OCI-LY3 (cell line): ENCODE results near the gene TSPYL1.

Experiments
- H2AFZ ChIP-seq: fragments of 200-600, 300-600 bp; shearing (Covaris generic); 2 replicates; pipeline ENCODE4 v1.6.0; 2014; ENCODE audit warnings: antibody characterized with exemption, low read depth, low read length
- H3K27ac ChIP-seq: fragments of 200-600, 300-600 bp; sonication (generic); 2 replicates; pipeline ENCODE4 v1.5.1; 2014; ENCODE audit warnings: mild to moderate bottlenecking, low read length, moderate library complexity, mixed read lengths
- H3K27me3 ChIP-seq: fragments of 200-600, 300-600 bp; sonication (generic); 2 replicates; pipeline ENCODE4 v1.6.1; 2014; ENCODE audit warnings: low read depth, low read length, mixed read lengths
- H3K36me3 ChIP-seq: fragments of 200-600, 300-600 bp; sonication (generic); replicated peaks from 2 replicates; pipeline ENCODE3; 2014; ENCODE audit warnings: low read depth, low read length, mixed read lengths
- H3K4me1 ChIP-seq: fragments of 300-600, 200-600 bp; sonication (generic); 2 replicates; pipeline ENCODE4 v1.6.1; 2014; ENCODE audit warnings: low read length, mixed read lengths
- H3K4me2 ChIP-seq: fragments of 200-600, 300-600 bp; sonication (generic); 2 replicates; pipeline ENCODE4 v1.6.1; 2014; ENCODE audit warnings: low read length, mixed read lengths
- H3K4me3 ChIP-seq: fragments of 300-600, 200-600 bp; sonication (generic); 2 replicates; pipeline ENCODE4 v1.5.1; 2014; ENCODE audit warnings: antibody characterized with exemption, mild to moderate bottlenecking, low read length, moderate library complexity
- H3K79me2 ChIP-seq: fragments of 300-600, 200-600 bp; shearing (Covaris generic); 2 replicates; pipeline ENCODE4 v1.6.1; 2014; ENCODE audit warnings: mild to moderate bottlenecking, low read length, mixed read lengths
- H3K9ac ChIP-seq: fragments of 300-600, 200-600 bp; shearing (Covaris generic); 2 replicates; pipeline ENCODE4 v1.6.0; 2014; ENCODE audit warnings: mild to moderate bottlenecking, low read length, moderate library complexity
- H3K9me3 ChIP-seq: fragments of 200-600, 300-600 bp; shearing (Covaris generic); 2 replicates; pipeline ENCODE4 v1.6.1; 2014; ENCODE audit warnings: low read length, mixed read lengths; ENCODE audit not compliant: insufficient read depth
- H4K20me1 ChIP-seq: fragments of 200-600, 300-600 bp; sonication (generic); 2 replicates; pipeline ENCODE4 v1.6.1; 2016; ENCODE audit warnings: low read length, mixed read lengths; ENCODE audit not compliant: insufficient read depth
- EZH2phosphoT487 ChIP-seq: fragments of 200-600 bp; shearing (Covaris generic); IDR thresholded peaks from 2 replicates; pipeline ENCODE4 v1.6.1; 2018; ENCODE audit warnings: antibody characterized with exemption, mixed run types, low read depth
- TF ChIP-seq, protein P1 (sequence below): fragments of 200-600, 300-600 bp; sonication (generic); IDR thresholded peaks from 2 replicates; pipeline ENCODE4 v1.5.1; 2014; ENCODE audit warnings: antibody characterized with exemption, low read length, low read depth

The TSPYL1 gene

DNA sequence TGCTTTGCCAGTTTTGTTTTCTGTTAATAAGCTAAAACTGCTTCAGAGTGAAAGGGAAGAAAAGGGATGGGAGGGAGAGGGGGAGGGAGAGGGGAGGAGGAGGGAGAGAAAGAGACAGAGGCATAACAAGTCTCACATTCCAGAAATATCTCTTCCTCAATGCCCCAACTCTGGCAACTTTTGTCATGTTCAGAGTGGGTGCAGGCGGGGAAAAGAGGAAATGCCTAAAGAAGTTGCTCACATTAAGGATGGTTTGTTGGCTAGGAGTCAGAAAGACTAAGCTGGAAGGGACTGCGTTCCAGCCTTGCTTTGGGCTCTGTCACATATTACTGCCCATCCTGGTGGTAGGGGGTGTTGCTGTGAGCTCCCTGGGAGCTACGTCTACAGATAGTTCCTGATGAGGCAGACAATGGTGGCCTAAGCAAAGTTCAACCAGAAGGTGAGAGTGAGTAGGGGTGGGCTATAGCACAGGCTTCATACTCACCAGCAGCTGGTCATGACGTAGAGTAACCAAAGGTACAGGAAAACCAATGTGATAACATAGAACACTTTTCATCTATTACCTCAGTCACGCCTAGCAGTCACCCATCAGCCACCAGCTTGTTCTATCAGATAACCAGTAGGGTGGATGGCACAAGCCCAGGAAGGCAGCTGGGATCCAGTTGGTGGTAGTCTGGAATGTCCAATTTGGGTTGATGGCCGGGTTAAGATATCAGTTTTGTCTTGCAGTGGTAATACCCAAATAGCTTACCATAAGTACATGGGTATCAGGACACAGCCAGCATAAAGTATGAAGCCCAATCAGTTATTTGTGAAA, 28.0 kb downstream of the TSPYL1 start:
- Histone ChIP-seq H3K4me2 (no peak overlapping the region), H4K20me1 (no peaks in the 10 kb centered on the region), H3K4me3 (no peak overlapping the region), H3K4me1 (peaks cover 36% of the 10 kb centered on the region), H3K9ac (no peak overlapping the region), H3K79me2 (peaks cover 37% of the 10 kb centered on the region), H2AFZ (no peak overlapping the region), H3K27ac (no peak overlapping the region), H3K9me3 (no peaks in the 10 kb centered on the region), H3K27me3 (no peaks in the 10 kb centered on the region), H3K36me3 (peaks cover 10% of the 10 kb centered on the region)
- no peak for TF ChIP-seq EZH2phosphoT487
- TF ChIP-seq, protein P1, sequence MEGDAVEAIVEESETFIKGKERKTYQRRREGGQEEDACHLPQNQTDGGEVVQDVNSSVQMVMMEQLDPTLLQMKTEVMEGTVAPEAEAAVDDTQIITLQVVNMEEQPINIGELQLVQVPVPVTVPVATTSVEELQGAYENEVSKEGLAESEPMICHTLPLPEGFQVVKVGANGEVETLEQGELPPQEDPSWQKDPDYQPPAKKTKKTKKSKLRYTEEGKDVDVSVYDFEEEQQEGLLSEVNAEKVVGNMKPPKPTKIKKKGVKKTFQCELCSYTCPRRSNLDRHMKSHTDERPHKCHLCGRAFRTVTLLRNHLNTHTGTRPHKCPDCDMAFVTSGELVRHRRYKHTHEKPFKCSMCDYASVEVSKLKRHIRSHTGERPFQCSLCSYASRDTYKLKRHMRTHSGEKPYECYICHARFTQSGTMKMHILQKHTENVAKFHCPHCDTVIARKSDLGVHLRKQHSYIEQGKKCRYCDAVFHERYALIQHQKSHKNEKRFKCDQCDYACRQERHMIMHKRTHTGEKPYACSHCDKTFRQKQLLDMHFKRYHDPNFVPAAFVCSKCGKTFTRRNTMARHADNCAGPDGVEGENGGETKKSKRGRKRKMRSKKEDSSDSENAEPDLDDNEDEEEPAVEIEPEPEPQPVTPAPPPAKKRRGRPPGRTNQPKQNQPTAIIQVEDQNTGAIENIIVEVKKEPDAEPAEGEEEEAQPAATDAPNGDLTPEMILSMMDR = no peak

DNA sequence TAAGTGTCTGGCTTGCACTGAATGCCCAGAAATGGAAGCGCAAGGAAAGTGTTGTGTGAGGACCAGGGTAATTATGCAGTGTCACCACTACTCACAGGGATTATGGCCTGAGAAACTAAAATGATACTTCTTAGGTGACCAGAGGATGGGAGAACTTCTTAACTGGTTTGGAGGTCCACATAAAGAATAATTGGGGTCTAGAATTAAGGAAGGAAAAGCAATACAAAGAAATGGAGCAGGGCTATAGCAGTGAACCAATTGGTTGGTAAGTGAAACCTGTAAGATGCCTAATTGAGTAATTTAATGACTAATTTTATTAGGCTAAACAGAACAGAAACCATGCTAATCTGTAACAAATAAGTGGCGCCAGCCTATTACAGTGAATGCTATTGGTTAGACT, 31.2 kb downstream of the TSPYL1 start:
- Histone ChIP-seq H3K27ac (peak overlapping the region; percentile 59), H3K9me3 (no peaks in the 10 kb centered on the region), H3K27me3 (no peaks in the 10 kb centered on the region), H3K9ac (no peak overlapping the region), H3K4me1 (peaks cover 39% of the 10 kb centered on the region), H3K36me3 (peaks cover 10% of the 10 kb centered on the region), H4K20me1 (no peaks in the 10 kb centered on the region), H3K79me2 (peaks cover 34% of the 10 kb centered on the region), H3K4me2 (peak overlapping the region; percentile 57), H3K4me3 (0 out of 2 replicates have a peak overlapping the region, but pooled peaks have one; percentile 11), H2AFZ (no peak overlapping the region)
- TF ChIP-seq EZH2phosphoT487 = no peak
- TF ChIP-seq, protein P1 = no peak

DNA sequence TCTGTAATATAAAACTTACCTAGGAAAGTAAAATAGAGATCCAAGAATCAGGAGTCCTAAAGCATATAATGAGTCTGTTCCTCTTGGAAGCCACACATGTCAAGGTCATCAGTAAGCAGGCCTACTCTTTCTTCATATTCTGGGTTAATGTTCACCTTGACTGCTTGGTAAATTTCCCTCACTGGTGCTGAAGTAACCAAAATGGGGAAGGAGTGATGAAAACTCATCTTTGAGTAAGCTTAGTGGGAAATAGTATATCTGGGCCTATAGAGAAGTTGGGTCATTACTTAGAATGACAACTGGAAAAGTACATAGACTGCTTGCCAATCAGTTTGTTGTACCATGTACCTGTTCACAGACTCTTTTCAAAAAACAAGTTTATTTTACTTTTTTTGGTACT, 32.4 kb downstream of the TSPYL1 start:
- H3K36me3 ChIP-seq = peaks cover 10% of the 10 kb centered on the region
- peak overlapping the region; percentile 57 for H3K4me2 ChIP-seq
- peaks cover 32% of the 10 kb centered on the region for H3K4me1 ChIP-seq
- H3K27ac ChIP-seq = peak overlapping the region; percentile 59
- H3K79me2 ChIP-seq = peaks cover 21% of the 10 kb centered on the region
- H2AFZ ChIP-seq = no peak overlapping the region
- no peak for TF ChIP-seq EZH2phosphoT487
- TF ChIP-seq, protein P1 = no peak
- no peaks in the 10 kb centered on the region for H3K27me3 ChIP-seq
- no peak overlapping the region for H3K4me3 ChIP-seq
- no peak overlapping the region for H3K9ac ChIP-seq
- H3K9me3 ChIP-seq = no peaks in the 10 kb centered on the region
- no peaks in the 10 kb centered on the region for H4K20me1 ChIP-seq

DNA sequence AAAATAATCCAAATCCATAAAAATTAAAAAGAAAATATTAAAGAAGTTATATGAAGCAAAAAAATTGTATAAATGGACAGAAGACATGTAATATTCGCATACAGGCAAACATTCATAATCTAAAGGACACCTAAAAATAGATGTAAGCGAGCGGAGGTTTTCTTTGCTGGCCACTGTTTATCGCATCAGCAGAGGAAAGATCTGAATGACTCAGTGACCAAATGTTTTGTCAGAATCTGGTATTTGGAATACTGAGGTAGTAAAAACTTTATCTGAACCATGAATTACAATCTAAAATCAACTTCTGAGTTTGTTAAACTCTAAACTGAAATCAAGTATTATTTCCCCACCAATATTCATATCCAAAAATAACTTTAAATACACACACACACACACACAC, 33.6 kb downstream of the TSPYL1 start:
- H3K36me3 ChIP-seq = peaks cover 10% of the 10 kb centered on the region
- H3K9ac ChIP-seq = no peak overlapping the region
- H3K9me3 ChIP-seq = no peaks in the 10 kb centered on the region
- no peak overlapping the region for H3K4me3 ChIP-seq
- H3K4me1 ChIP-seq = peaks cover 32% of the 10 kb centered on the region
- H3K27me3 ChIP-seq = no peaks in the 10 kb centered on the region
- no peak overlapping the region for H3K27ac ChIP-seq
- H4K20me1 ChIP-seq = no peaks in the 10 kb centered on the region
- peaks cover 14% of the 10 kb centered on the region for H3K79me2 ChIP-seq
- no peak overlapping the region for H2AFZ ChIP-seq
- no peak overlapping the region for H3K4me2 ChIP-seq
- TF ChIP-seq, protein P1 = no peak
- TF ChIP-seq EZH2phosphoT487 = no peak
